Testis (tissue), 3 donors: ENCODE data around the gene MYRF. TPM values are rescaled to one million over a fixed set of nuclear protein-coding genes. Genes with fewer than 3 reads are reported as not detected.
A peak's percentile ranks its signal among the peaks of the same experiment; 100 is the strongest.

Source experiments
- DNase-seq: peaks from one replicate; pipeline ENCODE4 v3.0.0-alpha.2; 2019
- H3K27ac ChIP-seq, 2 donors: fragments of 200-600 bp; sonication (generic); one replicate each; pipeline ENCODE4 v1.5.1; 2019
- H3K27me3 ChIP-seq: fragments of 200-600 bp; sonication (generic); one replicate; pipeline ENCODE4 v1.5.1; 2019
- H3K36me3 ChIP-seq: fragments of 200-600 bp; sonication (generic); one replicate; pipeline ENCODE4 v1.5.1; 2017; ENCODE audit warnings: low read depth; ENCODE audit errors: missing control alignments
- H3K4me1 ChIP-seq: fragments of 200-600 bp; sonication (generic); one replicate; pipeline ENCODE4 v1.5.1; 2019
- H3K4me3 ChIP-seq, 2 donors: fragments of 200-600 bp; sonication (generic); one replicate each; pipeline ENCODE4 v1.5.1; 2017 to 2019
- H3K9me3 ChIP-seq: fragments of 200-600 bp; sonication (generic); one replicate; pipeline ENCODE4 v1.5.1; 2017
- CTCF ChIP-seq, 3 experiments: fragments of 450-650 bp in 2 of 3; fragments of 200-600 bp in 1 of 3; sonication (generic) in 1 of 3; IDR thresholded peaks; one replicate each; pipeline ENCODE4 v1.5.1; 2016 to 2019; ENCODE audit warnings: antibody characterized with exemption in 3 of 3, mild to moderate bottlenecking in 2 of 3, moderate library complexity in 1 of 3
- POLR2A ChIP-seq: fragments of 450-650 bp; IDR thresholded peaks from one replicate; pipeline ENCODE4 v1.6.1; 2017; ENCODE audit warnings: antibody characterized with exemption, mild to moderate bottlenecking, moderate library complexity
- WGBS, 2 donors: methylation state at CpG; one replicate each; pipeline ENCODE4 v1.1.5; 2018; 5-methylcytosine and 5-hydroxymethylcytosine counted together
- intact Hi-C: fragments of 100-400 bp; cut with DNase I; formaldehyde crosslinking; loops from one replicate; pipeline ENCODE4 v1.15.1; 2023; ENCODE audit warnings: low total_unique reads
- polyA plus RNA-seq: library from polyadenylated mRNA; stranded (reverse); fragments of 350-450 nt; fragmentation: Illumina TruSeq; extraction: RNeasy Lipid Tissue Mini Kit (QIAGEN cat#74804); gene quantifications from one replicate; pipeline ENCODE4 v1.2.3, GENCODE V29; 2014; ENCODE audit warnings: low read depth, low replicate concordance; ENCODE audit not compliant: insufficient read depth
- total RNA-seq, 2 donors: library from RNA; depleted of rRNA; stranded (reverse); fragments of >200 nt; gene quantifications; one replicate each; pipeline ENCODE4 v1.2.3, GENCODE V29; 2016

Gene MYRF
- total and polyA plus RNA-seq, 3 donors from 2014 or later: 9.2 to 15.2 (median 10.7) TPM

GRCh38 chr11:61797263-61797944, 45.0 kb downstream of the MYRF start:
- no peak for TF ChIP-seq POLR2A
- TF ChIP-seq CTCF (IDR thresholded peaks at IDR 0.05): peak; percentile 81 to 94 (median 91)
- peak; percentile 91 for DNase-seq
- H3K4me1 ChIP-seq: peaks cover 13% of the 10 kb centered on the region
- intact Hi-C loops: loop anchor here (10.0 kb wide), 2 partner anchors 157 to 307 kb away; partner anchors contain the start of gene BEST1
- peak overlapping the region in 1 of 2 donors; percentile 54 for H3K27ac ChIP-seq
- H3K9me3 ChIP-seq: no peaks in the 10 kb centered on the region
- no peaks in the 10 kb centered on the region for H3K36me3 ChIP-seq
- 37 to 44% methylated on average over 3 of the region's 3 CpGs for WGBS, 2 donors
- no peak overlapping the region for H3K4me3 ChIP-seq
- no peaks in the 10 kb centered on the region for H3K27me3 ChIP-seq

- TF ChIP-seq POLR2A (no peak), CTCF (IDR thresholded peaks at IDR 0.05) (no peak)
- Histone ChIP-seq H3K4me3 (no peak overlapping the region), H3K36me3 (no peaks in the 10 kb centered on the region), H3K27ac (no peak overlapping the region), H3K27me3 (no peaks in the 10 kb centered on the region), H3K9me3 (no peaks in the 10 kb centered on the region), H3K4me1 (peaks cover 6% of the 10 kb centered on the region)
- WGBS, 2 donors: 90 to 96% methylated on average over 2 of the region's 2 CpGs
- no peak for DNase-seq
- intact Hi-C loops: loop anchor here (10.0 kb wide), 2 partner anchors 155 to 305 kb away; partner anchors contain the start of gene BEST1
These were observed 47.3 kb downstream of the MYRF start for GRCh38 chr11:61799665-61800284.

GRCh38 chr11:61800331-61801281, 48.2 kb downstream of the MYRF start:
- Histone ChIP-seq H3K4me1 (peaks cover 6% of the 10 kb centered on the region), H3K4me3 (no peak overlapping the region), H3K27me3 (no peaks in the 10 kb centered on the region), H3K27ac (no peak overlapping the region), H3K9me3 (no peaks in the 10 kb centered on the region), H3K36me3 (no peaks in the 10 kb centered on the region)
- DNase-seq: no peak
- intact Hi-C loops: no loop called here
- TF ChIP-seq POLR2A (no peak), CTCF (IDR thresholded peaks at IDR 0.05) (no peak)
- WGBS, 2 donors: 83 to 86% methylated on average over 3 of the region's 3 CpGs

- Histone ChIP-seq H3K4me3 (no peak overlapping the region), H3K27ac (no peak overlapping the region), H3K27me3 (no peaks in the 10 kb centered on the region), H3K36me3 (no peaks in the 10 kb centered on the region), H3K9me3 (no peaks in the 10 kb centered on the region), H3K4me1 (peaks cover 2% of the 10 kb centered on the region)
- 89 to 92% methylated on average over 6 of the region's 6 CpGs for WGBS, 2 donors
- intact Hi-C loops: no loop called here
- no peak for DNase-seq
- TF ChIP-seq POLR2A: no peak
- no peak for TF ChIP-seq CTCF (IDR thresholded peaks at IDR 0.05)
These were observed 50.2 kb downstream of the MYRF start for GRCh38 chr11:61802605-61803004.
